Esophagus squamous epithelium (tissue), 5 donors: ENCODE results near the gene FCHSD2. TPM values are rescaled to one million over a fixed set of nuclear protein-coding genes. Genes with fewer than 3 reads are reported as not detected.

Source experiments
- DNase-seq: peaks from one replicate; lab custom pipeline; 2025; lab: John Stamatoyannopoulos, UW
- H3K27ac ChIP-seq, 4 donors: fragments of 200-600 bp; sonication (generic); one replicate each; pipeline ENCODE4 v1.5.1; 2016 to 2019; ENCODE audit warnings: mild to moderate bottlenecking in 1 of 4
- H3K27me3 ChIP-seq, 4 donors: fragments of 200-600 bp; sonication (generic); 1 replicate in 3 of 4; 2 replicates in 1 of 4; pipeline versions ENCODE4 v1.5.1 to v1.6.0; 2017 to 2021; ENCODE audit warnings: antibody characterized with exemption in 1 of 4
- H3K36me3 ChIP-seq, 3 donors: fragments of 200-600 bp; sonication (generic); one replicate each; pipeline ENCODE4 v1.5.1; 2016 to 2019
- H3K4me1 ChIP-seq, 3 donors: fragments of 200-600 bp; sonication (generic); one replicate each; pipeline ENCODE4 v1.5.1; 2017 to 2019
- H3K4me3 ChIP-seq, 4 donors: fragments of 200-600 bp; sonication (generic); 1 replicate in 3 of 4; 2 replicates in 1 of 4; pipeline ENCODE4 v1.5.1; 2016 to 2019; ENCODE audit warnings: mild to moderate bottlenecking in 2 of 4, moderate library complexity in 1 of 4
- H3K9me3 ChIP-seq, 3 donors: fragments of 200-600 bp; sonication (generic); one replicate each; pipeline ENCODE4 v1.5.1; 2016 to 2019
- CTCF ChIP-seq, 6 experiments: fragments of 450-650 bp in 4 of 6; fragments of 200-600 bp in 2 of 6; sonication (generic) in 2 of 6; IDR thresholded peaks; one replicate each; pipeline ENCODE4 v1.5.1; 2016 to 2019; ENCODE audit warnings: antibody characterized with exemption in 6 of 6, mild to moderate bottlenecking in 4 of 6, moderate library complexity in 4 of 6
- POLR2A ChIP-seq, 4 donors: fragments of 450-650 bp; IDR thresholded peaks; one replicate each; pipeline ENCODE4 v1.6.1; 2017; ENCODE audit warnings: antibody characterized with exemption in 4 of 4, mild to moderate bottlenecking in 4 of 4, moderate library complexity in 3 of 4
- WGBS, 2 donors: methylation state at CpG; one replicate each; pipeline ENCODE4 v1.1.5; 2018; 5-methylcytosine and 5-hydroxymethylcytosine counted together
- intact Hi-C: fragments of 100-400 bp; cut with DNase I; formaldehyde crosslinking; loops from one replicate; pipeline ENCODE4 v1.15.0; 2022
- total RNA-seq, 4 donors: library from RNA; depleted of rRNA; stranded (reverse); fragments of >200 nt; gene quantifications; one replicate each; pipeline ENCODE4 v1.1.0, GENCODE V29; 2016
- donor health status: DM: yes; HTN: yes; CAD: no.

Gene FCHSD2
- total RNA-seq, 4 donors from 2014 or later = 4.1 to 12.8 (median 6.8) TPM

DNA sequence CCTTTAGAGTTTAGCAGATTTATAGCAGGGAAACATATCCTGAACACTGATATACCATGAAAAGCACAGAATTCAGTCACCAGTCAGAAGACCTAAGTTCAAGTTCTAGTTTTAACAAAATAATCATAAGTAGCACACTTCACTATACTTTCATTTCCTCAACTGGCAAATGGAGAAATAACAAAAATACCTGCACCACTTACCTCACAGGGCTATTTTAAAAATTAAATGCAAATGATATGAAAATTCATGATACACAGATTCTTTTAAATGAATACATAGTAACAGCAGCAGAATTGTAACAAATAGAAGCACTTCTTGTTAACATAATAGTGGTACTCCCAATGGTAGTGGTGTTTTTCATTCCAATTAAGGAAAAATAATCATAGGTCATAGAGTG, 139.0 kb downstream of the FCHSD2 start:
- Histone ChIP-seq H3K4me3 (no peak overlapping the region), H3K9me3 (no peaks in the 10 kb centered on the region), H3K27me3 (no peaks in the 10 kb centered on the region), H3K36me3 (no peaks in the 10 kb centered on the region), H3K27ac (no peak overlapping the region), H3K4me1 (peaks cover 0 to 8% (median 3%) of the 10 kb centered on the region in 3 donors)
- intact Hi-C loops = no loop called here
- TF ChIP-seq CTCF (IDR thresholded peaks at IDR 0.05) (no peak), POLR2A (IDR thresholded peaks at IDR 0.05) (no peak)
- DNase-seq = no peak

DNA sequence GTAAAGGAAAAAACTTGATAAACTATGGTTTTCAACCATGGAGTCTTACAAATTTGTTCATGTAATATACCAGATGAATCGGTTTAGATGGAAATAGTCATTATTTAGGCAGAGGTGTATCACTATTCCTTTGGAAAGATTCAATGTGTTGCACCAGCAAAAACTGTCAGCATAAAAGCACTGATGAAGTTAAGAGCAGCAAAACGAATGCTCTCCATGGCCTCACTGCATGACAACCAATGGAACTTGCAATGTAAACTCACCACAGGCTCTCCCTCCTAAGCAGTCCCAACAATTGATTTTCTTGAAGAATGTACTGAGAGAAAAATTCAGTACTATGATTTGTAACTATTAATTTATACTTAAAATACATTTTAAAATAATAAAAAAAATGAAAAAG, 139.9 kb downstream of the FCHSD2 start:
- Histone ChIP-seq H3K27me3 (no peaks in the 10 kb centered on the region), H3K27ac (no peak overlapping the region), H3K36me3 (no peaks in the 10 kb centered on the region), H3K4me3 (no peak overlapping the region), H3K4me1 (peaks cover 0 to 8% (median 3%) of the 10 kb centered on the region in 3 donors), H3K9me3 (no peaks in the 10 kb centered on the region)
- 78 to 82% methylated on average over 2 of the region's 2 CpGs for WGBS, 2 donors
- no peak for DNase-seq
- TF ChIP-seq CTCF (IDR thresholded peaks at IDR 0.05) (no peak), POLR2A (IDR thresholded peaks at IDR 0.05) (no peak)
- intact Hi-C loops = no loop called here

DNA sequence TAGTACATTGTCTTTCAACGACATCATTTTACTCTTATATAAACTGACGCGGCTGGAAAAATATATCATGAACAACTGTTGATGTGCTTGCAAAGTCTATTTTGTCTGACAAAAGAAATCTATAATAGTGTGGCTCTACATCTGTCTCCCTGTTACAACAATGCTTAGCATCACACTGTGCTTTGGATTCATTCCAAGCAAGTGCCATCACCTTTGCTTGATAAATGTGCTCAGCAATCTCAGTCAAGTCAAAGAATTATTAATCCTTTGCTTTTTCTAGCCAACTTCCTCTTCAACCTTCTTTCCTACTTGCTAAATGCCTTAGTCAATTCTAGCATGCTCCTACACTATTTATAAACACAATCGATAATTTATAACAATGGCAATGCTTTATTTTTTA, 140.5 kb downstream of the FCHSD2 start:
- DNase-seq = no peak
- H3K27ac ChIP-seq = no peak overlapping the region
- intact Hi-C loops = no loop called here
- peaks cover 0 to 8% (median 3%) of the 10 kb centered on the region in 3 donors for H3K4me1 ChIP-seq
- H3K36me3 ChIP-seq = no peaks in the 10 kb centered on the region
- WGBS, 2 donors = 58 to 66% methylated on average over 4 of the region's 4 CpGs
- H3K9me3 ChIP-seq = no peaks in the 10 kb centered on the region
- H3K27me3 ChIP-seq = no peaks in the 10 kb centered on the region
- TF ChIP-seq CTCF (IDR thresholded peaks at IDR 0.05) (no peak), POLR2A (IDR thresholded peaks at IDR 0.05) (no peak)
- no peak overlapping the region for H3K4me3 ChIP-seq

DNA sequence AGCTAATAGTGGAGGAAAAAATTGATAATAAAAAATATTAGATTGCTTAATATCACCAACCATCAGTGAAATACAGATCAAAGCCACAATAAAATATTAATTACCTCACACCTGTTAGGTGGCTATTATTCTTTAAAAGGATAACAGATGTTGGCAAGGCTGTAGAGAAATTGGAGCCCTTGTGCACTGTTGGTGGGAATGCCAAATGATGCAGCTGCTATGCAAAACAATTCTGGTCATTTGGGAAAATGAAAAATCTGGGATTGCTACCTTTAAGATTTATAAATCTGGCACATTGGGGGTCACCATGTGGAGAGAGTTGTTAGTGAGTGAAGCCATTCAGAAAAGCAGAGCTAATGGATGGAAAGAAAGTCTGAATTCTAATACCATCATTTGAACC, 143.4 kb downstream of the FCHSD2 start:
- no peaks in the 10 kb centered on the region for H3K27me3 ChIP-seq
- TF ChIP-seq CTCF (IDR thresholded peaks at IDR 0.05) (no peak), POLR2A (IDR thresholded peaks at IDR 0.05) (no peak)
- DNase-seq = no peak
- H3K27ac ChIP-seq = no peak overlapping the region
- H3K9me3 ChIP-seq = no peaks in the 10 kb centered on the region
- intact Hi-C loops = no loop called here
- no peaks in the 10 kb centered on the region for H3K36me3 ChIP-seq
- no peak overlapping the region for H3K4me3 ChIP-seq
- peaks cover 0 to 8% (median 3%) of the 10 kb centered on the region in 3 donors for H3K4me1 ChIP-seq

DNA sequence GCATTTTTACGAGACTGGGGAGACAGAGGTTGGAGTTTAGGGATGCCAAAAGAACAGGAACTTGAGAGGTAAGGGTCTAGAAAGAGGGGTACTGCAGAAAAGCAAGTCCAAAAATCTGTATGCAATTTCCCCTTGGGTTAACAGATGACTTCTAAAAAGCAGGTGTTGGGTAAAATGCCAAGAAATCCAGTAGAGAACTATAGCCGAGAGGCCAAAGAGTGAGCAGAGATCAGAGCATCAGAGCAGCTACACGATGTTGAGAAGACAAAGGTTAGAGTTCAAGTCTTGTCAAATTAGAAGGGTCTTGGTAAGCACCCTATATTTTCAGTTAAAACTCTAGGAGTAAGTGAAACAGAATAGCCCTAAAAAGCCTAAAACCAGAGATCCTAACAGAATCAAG, 145.2 kb downstream of the FCHSD2 start:
- peaks cover 0 to 6% (median 3%) of the 10 kb centered on the region in 3 donors for H3K4me1 ChIP-seq
- no peaks in the 10 kb centered on the region for H3K27me3 ChIP-seq
- intact Hi-C loops = no loop called here
- 45 to 50% methylated on average over 3 of the region's 3 CpGs for WGBS, 2 donors
- DNase-seq = no peak
- no peak overlapping the region for H3K27ac ChIP-seq
- no peaks in the 10 kb centered on the region for H3K36me3 ChIP-seq
- TF ChIP-seq CTCF (IDR thresholded peaks at IDR 0.05) = no peak
- no peak for TF ChIP-seq POLR2A (IDR thresholded peaks at IDR 0.05)
- H3K9me3 ChIP-seq = no peaks in the 10 kb centered on the region
- no peak overlapping the region for H3K4me3 ChIP-seq
